NB4 (cell line): ENCODE measurements around the gene ID1.

Source experiments
- DNase-seq: peaks from one replicate; pipeline ENCODE4 v3.0.0; 2010; ENCODE audit warnings: low read depth
- H3K4me3 ChIP-seq: one replicate; pipeline ENCODE4 v1.5.1; 2011; ENCODE audit warnings: mild to moderate bottlenecking, low read depth, low read length, moderate library complexity
- CTCF ChIP-seq: IDR thresholded peaks from one replicate; pipeline ENCODE4 v1.5.1; 2012; ENCODE audit warnings: low read depth, low read length
- MAX ChIP-seq: IDR thresholded peaks from 2 replicates; pipeline ENCODE4 v1.6.1; 2011; ENCODE audit warnings: low read depth, low read length
- MYC ChIP-seq: IDR thresholded peaks from 2 replicates; pipeline ENCODE4 v1.6.1; 2011; ENCODE audit warnings: low read depth, low read length
- POLR2A ChIP-seq: IDR thresholded peaks from 2 replicates; pipeline ENCODE4 v1.6.1; 2011; ENCODE audit warnings: mild to moderate bottlenecking; ENCODE audit not compliant: insufficient read length; ENCODE audit errors: extremely low read depth

Gene ID1

GRCh38 chr20:31590717-31591225, 14.3 kb upstream of the ID1 start:
- TF ChIP-seq MAX = no peak
- TF ChIP-seq MYC = no peak
- TF ChIP-seq CTCF = no peak
- no peak for TF ChIP-seq POLR2A
- no peak overlapping the region for H3K4me3 ChIP-seq
- no peak for DNase-seq

- peak; percentile 44 for DNase-seq
- TF ChIP-seq MAX (no peak), CTCF (no peak), POLR2A (no peak), MYC (no peak)
- no peak overlapping the region for H3K4me3 ChIP-seq
Measured at GRCh38 chr20:31593221-31594001, 11.7 kb upstream of the ID1 start.

DNA sequence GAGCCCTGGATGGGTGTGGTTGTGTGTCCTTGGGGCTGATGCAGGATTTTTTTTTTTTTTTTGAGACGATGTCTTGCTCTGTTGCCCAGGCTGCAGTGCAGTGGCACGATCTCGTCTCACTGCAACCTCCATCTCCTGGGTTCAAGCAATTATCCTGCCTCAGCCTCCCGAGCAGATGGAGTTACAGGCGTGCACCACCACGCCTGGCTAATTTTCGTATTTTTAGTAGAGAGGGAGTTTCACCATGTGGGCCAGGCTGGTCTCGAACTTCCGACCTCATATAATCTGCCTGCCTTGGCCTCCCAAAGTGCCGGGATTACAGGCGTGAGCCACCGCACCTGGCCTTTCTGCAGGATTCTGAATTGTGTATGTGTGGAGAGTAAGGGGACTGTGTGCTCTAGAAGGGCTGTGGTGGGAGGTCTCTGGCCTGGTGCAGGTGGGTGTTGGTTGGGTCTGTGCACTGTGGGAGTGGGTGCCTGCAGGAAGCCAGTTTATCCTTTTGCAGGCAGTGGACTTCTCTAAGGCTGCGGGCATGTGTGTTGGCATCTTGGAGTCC, 11.0 kb upstream of the ID1 start:
- DNase-seq = no peak
- TF ChIP-seq POLR2A (no peak), MAX (no peak), CTCF (no peak), MYC (no peak)
- no peak overlapping the region for H3K4me3 ChIP-seq

GRCh38 chr20:31594558-31595379, 10.3 kb upstream of the ID1 start:
- TF ChIP-seq MYC = no peak
- no peak for TF ChIP-seq POLR2A
- TF ChIP-seq MAX = no peak
- TF ChIP-seq CTCF = no peak
- DNase-seq = no peak
- no peak overlapping the region for H3K4me3 ChIP-seq

GRCh38 chr20:31595380-31595653, 9.8 kb upstream of the ID1 start:
- no peak for TF ChIP-seq CTCF
- no peak for TF ChIP-seq MAX
- TF ChIP-seq MYC = no peak
- no peak for TF ChIP-seq POLR2A
- DNase-seq = no peak
- H3K4me3 ChIP-seq = no peak overlapping the region
